Liver (tissue), 9 donors: ENCODE data around the gene TAAR8. TPM values are rescaled to one million over a fixed set of nuclear protein-coding genes. Genes with fewer than 3 reads are reported as not detected.

Experiments used
- DNase-seq: peaks from one replicate; pipeline ENCODE4 v3.0.0-alpha.2; 2017; ENCODE audit warnings: low spot score
- H3K27ac ChIP-seq, 2 donors: one replicate each; pipeline ENCODE4 v1.7.0; 2013; ENCODE audit warnings: inconsistent platforms in 2 of 2, low read length in 2 of 2, control low read depth in 1 of 2, low read depth in 1 of 2, mild to moderate bottlenecking in 1 of 2
- H3K27me3 ChIP-seq, 4 donors: one replicate each; pipeline versions ENCODE4 v1.6.1 to v1.7.0; 2013; ENCODE audit warnings: low read length in 3 of 4, inconsistent platforms in 1 of 4, mild to moderate bottlenecking in 1 of 4, moderate library complexity in 1 of 4; ENCODE audit not compliant: control insufficient read depth in 4 of 4, insufficient read depth in 4 of 4
- H3K36me3 ChIP-seq, 4 donors: one replicate each; pipeline versions ENCODE4 v1.6.1 to v1.7.0; 2013; ENCODE audit warnings: low read length in 3 of 4, mild to moderate bottlenecking in 3 of 4, low read depth in 1 of 4, moderate library complexity in 1 of 4; ENCODE audit not compliant: control insufficient read depth in 4 of 4, insufficient read depth in 3 of 4
- H3K4me1 ChIP-seq, 4 donors: one replicate each; pipeline versions ENCODE4 v1.6.1 to v1.7.0; 2013; ENCODE audit warnings: low read length in 3 of 4, mild to moderate bottlenecking in 3 of 4, moderate library complexity in 1 of 4; ENCODE audit not compliant: control insufficient read depth in 4 of 4, insufficient read depth in 4 of 4
- H3K4me3 ChIP-seq, 3 donors: one replicate each; pipeline versions ENCODE4 v1.6.1 to v1.7.0; 2013; ENCODE audit warnings: low read length in 3 of 3, control low read depth in 1 of 3, low read depth in 1 of 3, mild to moderate bottlenecking in 1 of 3
- H3K9ac ChIP-seq, 2 donors: one replicate each; pipeline ENCODE4 v1.7.0; 2013; ENCODE audit warnings: low read length in 2 of 2, mild to moderate bottlenecking in 2 of 2, moderate library complexity in 2 of 2, control low read depth in 1 of 2, low read depth in 1 of 2
- H3K9me3 ChIP-seq, 4 donors: one replicate each; pipeline versions ENCODE4 v1.6.1 to v1.7.0; 2013; ENCODE audit warnings: low read length in 3 of 4; ENCODE audit not compliant: control insufficient read depth in 4 of 4
- FOXA1 ChIP-seq: IDR thresholded peaks from 2 replicates; pipeline ENCODE4 v1.6.1; 2016; ENCODE audit warnings: antibody characterized with exemption
- FOXA2 ChIP-seq: IDR thresholded peaks from 2 replicates; pipeline ENCODE4 v1.6.1; 2016; ENCODE audit warnings: antibody characterized with exemption
- GABPA ChIP-seq, 2 donors: IDR thresholded peaks in 1 of 2; conservative IDR thresholded peaks in 1 of 2; 2 replicates each; pipeline ENCODE4 v1.6.1; 2016; ENCODE audit warnings: antibody characterized with exemption in 2 of 2, mild to moderate bottlenecking in 1 of 2, moderate library complexity in 1 of 2
- HNF4A ChIP-seq, 2 donors: conservative IDR thresholded peaks; 2 replicates each; pipeline ENCODE4 v1.6.1; 2016; ENCODE audit warnings: antibody characterized with exemption in 2 of 2, mild to moderate bottlenecking in 2 of 2
- HNF4G ChIP-seq: IDR thresholded peaks from 2 replicates; pipeline ENCODE4 v1.6.1; 2016; ENCODE audit warnings: antibody characterized with exemption
- JUND ChIP-seq, 2 donors: IDR thresholded peaks; 2 replicates each; pipeline ENCODE4 v1.6.1; 2016; ENCODE audit warnings: antibody characterized with exemption in 2 of 2
- NR2F2 ChIP-seq: IDR thresholded peaks from 2 replicates; pipeline ENCODE4 v1.6.1; 2016; ENCODE audit warnings: antibody characterized with exemption
- RAD21 ChIP-seq, 2 donors: IDR thresholded peaks; 2 replicates each; pipeline ENCODE4 v1.6.1; 2016; ENCODE audit warnings: antibody characterized with exemption in 2 of 2, mild to moderate bottlenecking in 2 of 2
- RXRA ChIP-seq, 2 donors: IDR thresholded peaks; 2 replicates each; pipeline ENCODE4 v1.6.1; 2017 to 2018; ENCODE audit warnings: antibody characterized with exemption in 2 of 2, mild to moderate bottlenecking in 1 of 2
- TAF1 ChIP-seq: conservative IDR thresholded peaks from 2 replicates; pipeline ENCODE4 v1.6.1; 2016; ENCODE audit warnings: antibody characterized with exemption, mild to moderate bottlenecking
- YY1 ChIP-seq: IDR thresholded peaks from 2 replicates; pipeline ENCODE4 v1.6.1; 2016; ENCODE audit warnings: antibody characterized with exemption, mild to moderate bottlenecking
- WGBS: extraction: QIAGEN DNeasy Blood & Tissue Kit; methylation state at CpG from one replicate; pipeline ENCODE4 v1.1.7; 2013; 5-methylcytosine and 5-hydroxymethylcytosine counted together
- polyA plus RNA-seq, 2 donors: library from polyadenylated mRNA; stranded (reverse) in 1 of 2; unstranded in 1 of 2; fragments of 200-250 nt in 1 of 2; fragments of >200 nt in 1 of 2; fragmentation: Nextera tagmentation in 1 of 2; extraction: Ambion mirVana in 1 of 2; gene quantifications; one replicate each; pipeline versions ENCODE4 v1.2.1 to v1.2.3, GENCODE V29; 2013 to 2015
- total RNA-seq, 2 donors: library from RNA; depleted of rRNA; stranded (reverse); fragments of >200 nt; gene quantifications; one replicate each; pipeline ENCODE4 v1.2.3, GENCODE V29; 2014
- TF ChIP-seq, protein P1 (sequence below): IDR thresholded peaks from 2 replicates; pipeline ENCODE4 v1.6.1; 2016; ENCODE audit warnings: antibody characterized with exemption
- TF ChIP-seq, protein P2 (sequence below): IDR thresholded peaks from 2 replicates; pipeline ENCODE4 v1.6.1; 2016; ENCODE audit warnings: antibody characterized with exemption
- TF ChIP-seq, protein P3 (sequence below): IDR thresholded peaks from 2 replicates; pipeline ENCODE4 v1.6.1; 2016; ENCODE audit warnings: antibody characterized with exemption
- TF ChIP-seq, protein P4 (sequence below): fragments of 150-350 bp; IDR thresholded peaks from 2 replicates; pipeline ENCODE4 v1.5.1; 2017; ENCODE audit warnings: improper control_type of control experiment, low read depth, low read length; ENCODE audit not compliant: missing input control
- TF ChIP-seq, protein P5 (sequence below): IDR thresholded peaks from 2 replicates; pipeline ENCODE4 v1.6.1; 2016; ENCODE audit warnings: antibody characterized with exemption, mild to moderate bottlenecking
- donor health status: healthy.
- donor health status: healthy.
- donor health status: healthy.
- donor health status: healthy.
- donor health status: healthy.

TAAR8 gene
- total and polyA plus RNA-seq, 4 donors = not detected

DNA sequence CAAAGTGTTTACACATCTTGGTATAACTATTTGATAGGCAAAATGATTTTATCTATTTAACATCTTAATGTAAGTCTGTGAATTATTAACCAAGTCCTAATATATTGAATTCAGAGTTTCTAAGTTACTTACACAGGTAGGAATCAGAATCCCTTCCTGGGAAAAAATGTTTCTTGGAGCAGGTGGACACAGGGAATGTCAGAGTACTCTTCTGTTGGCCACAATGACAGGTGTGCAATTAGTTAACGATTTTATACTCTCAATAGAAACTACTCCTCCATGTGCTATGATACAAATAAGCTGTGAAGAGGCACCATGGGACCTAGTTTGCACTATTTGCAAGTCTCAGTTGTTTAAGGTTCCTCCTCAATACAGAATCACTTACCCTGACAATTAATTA, 37.9 kb downstream of the TAAR8 start:
- Histone ChIP-seq H3K4me3 (no peak overlapping the region), H3K27ac (no peak overlapping the region), H3K4me1 (no peaks in the 10 kb centered on the region), H3K27me3 (no peaks in the 10 kb centered on the region), H3K9me3 (no peaks in the 10 kb centered on the region), H3K36me3 (no peaks in the 10 kb centered on the region), H3K9ac (no peak overlapping the region)
- 84% methylated on average over 1 of the region's 1 CpG for WGBS
- no peak for DNase-seq
- TF ChIP-seq YY1 (no peak), NR2F2 (no peak), RAD21 (IDR thresholded peaks at IDR 0.05) (no peak), HNF4G (no peak), HNF4A (conservative IDR thresholded peaks at IDR 0.05) (no peak), RXRA (IDR thresholded peaks at IDR 0.05) (no peak), JUND (IDR thresholded peaks at IDR 0.05) (no peak), FOXA2 (no peak), FOXA1 (no peak), GABPA (IDR thresholded peaks at IDR 0.05 in 1 of 2, conservative IDR thresholded peaks at IDR 0.05 in 1 of 2) (no peak)
- TF ChIP-seq, protein P1, sequence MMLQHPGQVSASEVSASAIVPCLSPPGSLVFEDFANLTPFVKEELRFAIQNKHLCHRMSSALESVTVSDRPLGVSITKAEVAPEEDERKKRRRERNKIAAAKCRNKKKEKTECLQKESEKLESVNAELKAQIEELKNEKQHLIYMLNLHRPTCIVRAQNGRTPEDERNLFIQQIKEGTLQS = no peak
- TF ChIP-seq, protein P2, sequence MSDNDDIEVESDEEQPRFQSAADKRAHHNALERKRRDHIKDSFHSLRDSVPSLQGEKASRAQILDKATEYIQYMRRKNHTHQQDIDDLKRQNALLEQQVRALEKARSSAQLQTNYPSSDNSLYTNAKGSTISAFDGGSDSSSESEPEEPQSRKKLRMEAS = no peak

DNA sequence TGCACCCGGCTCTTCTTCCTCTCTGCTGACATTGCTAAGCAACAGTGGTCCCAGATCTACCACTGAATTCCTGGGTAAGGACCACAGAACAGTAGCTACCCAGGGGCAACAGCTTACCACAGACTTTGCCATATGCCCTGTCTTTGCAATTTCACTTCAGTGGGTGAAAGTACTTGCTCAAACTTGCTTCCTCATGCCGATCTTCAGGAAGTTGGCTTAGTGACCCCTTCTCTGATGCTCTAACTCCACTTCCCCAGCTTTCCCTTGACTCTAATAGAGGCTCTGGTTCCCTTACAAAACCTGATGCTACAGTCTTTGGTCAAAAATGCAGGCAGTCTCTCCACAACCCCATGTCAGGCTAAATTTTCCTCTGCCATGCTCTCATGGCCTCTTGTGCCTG, 40.4 kb downstream of the TAAR8 start:
- no peaks in the 10 kb centered on the region for H3K27me3 ChIP-seq
- no peaks in the 10 kb centered on the region for H3K4me1 ChIP-seq
- no peak for DNase-seq
- H3K36me3 ChIP-seq = no peaks in the 10 kb centered on the region
- H3K27ac ChIP-seq = no peak overlapping the region
- 74% methylated on average over 2 of the region's 2 CpGs for WGBS
- H3K9me3 ChIP-seq = no peaks in the 10 kb centered on the region
- H3K4me3 ChIP-seq = no peak overlapping the region
- H3K9ac ChIP-seq = no peak overlapping the region
- TF ChIP-seq FOXA2 (no peak), NR2F2 (no peak), YY1 (no peak), RAD21 (IDR thresholded peaks at IDR 0.05) (no peak), RXRA (IDR thresholded peaks at IDR 0.05) (no peak), HNF4G (no peak), JUND (IDR thresholded peaks at IDR 0.05) (no peak), FOXA1 (no peak), TAF1 (no peak)
- TF ChIP-seq, protein P3, sequence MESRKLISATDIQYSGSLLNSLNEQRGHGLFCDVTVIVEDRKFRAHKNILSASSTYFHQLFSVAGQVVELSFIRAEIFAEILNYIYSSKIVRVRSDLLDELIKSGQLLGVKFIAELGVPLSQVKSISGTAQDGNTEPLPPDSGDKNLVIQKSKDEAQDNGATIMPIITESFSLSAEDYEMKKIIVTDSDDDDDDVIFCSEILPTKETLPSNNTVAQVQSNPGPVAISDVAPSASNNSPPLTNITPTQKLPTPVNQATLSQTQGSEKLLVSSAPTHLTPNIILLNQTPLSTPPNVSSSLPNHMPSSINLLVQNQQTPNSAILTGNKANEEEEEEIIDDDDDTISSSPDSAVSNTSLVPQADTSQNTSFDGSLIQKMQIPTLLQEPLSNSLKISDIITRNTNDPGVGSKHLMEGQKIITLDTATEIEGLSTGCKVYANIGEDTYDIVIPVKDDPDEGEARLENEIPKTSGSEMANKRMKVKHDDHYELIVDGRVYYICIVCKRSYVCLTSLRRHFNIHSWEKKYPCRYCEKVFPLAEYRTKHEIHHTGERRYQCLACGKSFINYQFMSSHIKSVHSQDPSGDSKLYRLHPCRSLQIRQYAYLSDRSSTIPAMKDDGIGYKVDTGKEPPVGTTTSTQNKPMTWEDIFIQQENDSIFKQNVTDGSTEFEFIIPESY = no peak
- TF ChIP-seq, protein P1 = no peak
- TF ChIP-seq, protein P2 = no peak
- TF ChIP-seq, protein P4, sequence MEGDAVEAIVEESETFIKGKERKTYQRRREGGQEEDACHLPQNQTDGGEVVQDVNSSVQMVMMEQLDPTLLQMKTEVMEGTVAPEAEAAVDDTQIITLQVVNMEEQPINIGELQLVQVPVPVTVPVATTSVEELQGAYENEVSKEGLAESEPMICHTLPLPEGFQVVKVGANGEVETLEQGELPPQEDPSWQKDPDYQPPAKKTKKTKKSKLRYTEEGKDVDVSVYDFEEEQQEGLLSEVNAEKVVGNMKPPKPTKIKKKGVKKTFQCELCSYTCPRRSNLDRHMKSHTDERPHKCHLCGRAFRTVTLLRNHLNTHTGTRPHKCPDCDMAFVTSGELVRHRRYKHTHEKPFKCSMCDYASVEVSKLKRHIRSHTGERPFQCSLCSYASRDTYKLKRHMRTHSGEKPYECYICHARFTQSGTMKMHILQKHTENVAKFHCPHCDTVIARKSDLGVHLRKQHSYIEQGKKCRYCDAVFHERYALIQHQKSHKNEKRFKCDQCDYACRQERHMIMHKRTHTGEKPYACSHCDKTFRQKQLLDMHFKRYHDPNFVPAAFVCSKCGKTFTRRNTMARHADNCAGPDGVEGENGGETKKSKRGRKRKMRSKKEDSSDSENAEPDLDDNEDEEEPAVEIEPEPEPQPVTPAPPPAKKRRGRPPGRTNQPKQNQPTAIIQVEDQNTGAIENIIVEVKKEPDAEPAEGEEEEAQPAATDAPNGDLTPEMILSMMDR = no peak
- TF ChIP-seq, protein P5, sequence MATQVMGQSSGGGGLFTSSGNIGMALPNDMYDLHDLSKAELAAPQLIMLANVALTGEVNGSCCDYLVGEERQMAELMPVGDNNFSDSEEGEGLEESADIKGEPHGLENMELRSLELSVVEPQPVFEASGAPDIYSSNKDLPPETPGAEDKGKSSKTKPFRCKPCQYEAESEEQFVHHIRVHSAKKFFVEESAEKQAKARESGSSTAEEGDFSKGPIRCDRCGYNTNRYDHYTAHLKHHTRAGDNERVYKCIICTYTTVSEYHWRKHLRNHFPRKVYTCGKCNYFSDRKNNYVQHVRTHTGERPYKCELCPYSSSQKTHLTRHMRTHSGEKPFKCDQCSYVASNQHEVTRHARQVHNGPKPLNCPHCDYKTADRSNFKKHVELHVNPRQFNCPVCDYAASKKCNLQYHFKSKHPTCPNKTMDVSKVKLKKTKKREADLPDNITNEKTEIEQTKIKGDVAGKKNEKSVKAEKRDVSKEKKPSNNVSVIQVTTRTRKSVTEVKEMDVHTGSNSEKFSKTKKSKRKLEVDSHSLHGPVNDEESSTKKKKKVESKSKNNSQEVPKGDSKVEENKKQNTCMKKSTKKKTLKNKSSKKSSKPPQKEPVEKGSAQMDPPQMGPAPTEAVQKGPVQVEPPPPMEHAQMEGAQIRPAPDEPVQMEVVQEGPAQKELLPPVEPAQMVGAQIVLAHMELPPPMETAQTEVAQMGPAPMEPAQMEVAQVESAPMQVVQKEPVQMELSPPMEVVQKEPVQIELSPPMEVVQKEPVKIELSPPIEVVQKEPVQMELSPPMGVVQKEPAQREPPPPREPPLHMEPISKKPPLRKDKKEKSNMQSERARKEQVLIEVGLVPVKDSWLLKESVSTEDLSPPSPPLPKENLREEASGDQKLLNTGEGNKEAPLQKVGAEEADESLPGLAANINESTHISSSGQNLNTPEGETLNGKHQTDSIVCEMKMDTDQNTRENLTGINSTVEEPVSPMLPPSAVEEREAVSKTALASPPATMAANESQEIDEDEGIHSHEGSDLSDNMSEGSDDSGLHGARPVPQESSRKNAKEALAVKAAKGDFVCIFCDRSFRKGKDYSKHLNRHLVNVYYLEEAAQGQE = no peak
